HG03175 (cell line): ENCODE results near the gene SIGLEC11.
"Not testable (repeated sequence)": the region's sequence is repeated elsewhere in the genome, so short reads cannot be mapped to it uniquely, and the experiment has no call there.

Experiments used
- ATAC-seq: cut with Tn5 transposase; IDR thresholded peaks from one replicate; pipeline ENCODE4 v1.9.1; 2021; ENCODE audit warnings: mild to moderate bottlenecking, moderate library complexity; ENCODE audit not compliant: unreplicated experiment

The SIGLEC11 gene, protein sequence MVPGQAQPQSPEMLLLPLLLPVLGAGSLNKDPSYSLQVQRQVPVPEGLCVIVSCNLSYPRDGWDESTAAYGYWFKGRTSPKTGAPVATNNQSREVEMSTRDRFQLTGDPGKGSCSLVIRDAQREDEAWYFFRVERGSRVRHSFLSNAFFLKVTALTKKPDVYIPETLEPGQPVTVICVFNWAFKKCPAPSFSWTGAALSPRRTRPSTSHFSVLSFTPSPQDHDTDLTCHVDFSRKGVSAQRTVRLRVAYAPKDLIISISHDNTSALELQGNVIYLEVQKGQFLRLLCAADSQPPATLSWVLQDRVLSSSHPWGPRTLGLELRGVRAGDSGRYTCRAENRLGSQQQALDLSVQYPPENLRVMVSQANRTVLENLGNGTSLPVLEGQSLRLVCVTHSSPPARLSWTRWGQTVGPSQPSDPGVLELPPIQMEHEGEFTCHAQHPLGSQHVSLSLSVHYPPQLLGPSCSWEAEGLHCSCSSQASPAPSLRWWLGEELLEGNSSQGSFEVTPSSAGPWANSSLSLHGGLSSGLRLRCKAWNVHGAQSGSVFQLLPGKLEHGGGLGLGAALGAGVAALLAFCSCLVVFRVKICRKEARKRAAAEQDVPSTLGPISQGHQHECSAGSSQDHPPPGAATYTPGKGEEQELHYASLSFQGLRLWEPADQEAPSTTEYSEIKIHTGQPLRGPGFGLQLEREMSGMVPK

GRCh38 chr19:49960980-49961379 lies at the start of gene SIGLEC11:
SIGLEC11 (minus strand) TSS chr19:49961172; CDS start chr19:49961081, 91 bp downstream.
- not testable (repeated sequence) for ATAC-seq

DNA sequence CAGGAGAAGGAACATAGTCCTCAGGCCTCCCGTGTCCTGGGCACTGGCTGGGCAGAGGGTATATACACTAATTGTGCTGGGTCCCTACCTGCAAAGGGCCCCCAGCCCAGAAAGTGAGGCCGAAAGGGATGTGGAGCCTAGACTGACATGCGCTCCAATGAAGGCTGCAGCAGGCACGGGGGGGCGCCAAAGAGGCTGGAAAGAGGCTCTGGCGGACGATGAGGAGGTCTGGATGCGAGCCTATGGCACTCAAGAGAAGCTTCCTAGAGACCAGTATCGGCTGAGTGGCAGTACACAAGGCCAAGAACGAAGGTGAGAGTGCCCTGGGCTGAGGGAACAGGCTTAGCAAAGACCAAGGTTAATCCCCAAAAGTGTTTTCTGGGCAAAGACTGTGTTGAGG lies 47.6 kb upstream of the SIGLEC11 start:
- no peak for ATAC-seq

DNA sequence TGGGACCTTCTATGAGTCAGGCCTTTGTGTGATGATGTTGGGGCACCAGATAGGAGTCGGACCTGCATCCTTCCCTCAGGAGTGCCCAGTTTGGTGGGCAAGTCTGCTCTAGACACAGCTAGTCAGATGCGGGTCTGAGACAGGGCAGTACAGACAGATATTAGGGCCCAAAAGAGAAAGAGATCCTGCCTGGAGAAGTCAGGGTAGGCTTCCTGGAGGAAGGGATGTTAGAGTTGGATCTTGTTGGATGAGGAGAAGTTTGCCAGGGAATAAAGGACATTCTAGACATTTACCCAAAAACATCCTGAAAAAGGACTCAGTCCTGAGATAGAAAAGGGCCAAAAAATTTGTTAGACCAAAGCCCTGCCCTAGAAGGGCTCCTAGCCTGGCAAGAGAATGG lies 47.0 kb upstream of the SIGLEC11 start:
- no peak for ATAC-seq

DNA sequence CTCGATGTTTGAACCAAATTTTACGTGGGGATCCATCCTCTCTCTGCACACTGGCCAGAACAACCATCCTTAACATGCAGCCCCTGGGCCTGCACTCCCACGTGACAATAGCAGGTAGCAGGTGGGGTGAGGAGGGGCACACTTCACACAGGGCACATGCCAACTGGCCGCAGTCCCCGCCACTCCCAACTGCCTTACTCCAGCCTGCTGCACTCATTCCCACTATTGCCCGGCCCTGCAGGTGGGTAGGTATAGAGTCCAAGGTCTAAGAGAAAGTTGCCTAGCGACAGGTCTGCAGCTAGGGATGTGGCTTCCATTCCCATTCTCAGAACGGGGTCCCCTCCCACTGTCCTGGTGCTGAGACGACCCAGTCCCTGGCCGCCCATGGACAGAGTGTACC lies 46.2 kb upstream of the SIGLEC11 start:
- ATAC-seq, result no peak

GRCh38 chr19:50005428-50005827 lies 44.5 kb upstream of the SIGLEC11 start:
- ATAC-seq, result no peak

GRCh38 chr19:50003810-50004419 lies 42.9 kb upstream of the SIGLEC11 start:
- ATAC-seq, result no peak

DNA sequence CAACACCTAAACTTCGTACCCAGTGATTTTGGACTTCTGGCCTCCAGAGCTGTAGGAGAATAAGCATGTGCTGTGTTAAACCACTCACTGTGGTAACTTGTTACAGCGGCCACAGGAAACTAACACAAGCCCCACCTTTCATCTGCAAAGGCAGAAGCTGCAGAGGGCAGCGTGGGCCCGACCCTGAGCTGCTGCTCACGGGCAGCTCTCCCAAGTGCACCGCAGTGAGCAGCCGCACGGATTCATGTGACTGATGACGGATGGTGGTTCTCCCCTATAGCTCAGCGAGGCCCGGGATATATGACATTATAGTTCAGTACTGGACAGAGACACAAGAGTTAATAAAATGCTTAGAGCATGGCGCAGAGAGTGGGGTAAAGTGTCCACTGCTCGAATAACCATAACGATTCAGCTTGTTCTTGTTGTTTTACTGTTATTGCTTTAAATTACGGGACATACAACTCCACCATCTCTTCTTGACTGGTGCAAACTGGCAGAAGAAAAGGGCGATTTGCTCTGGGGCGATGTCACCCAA lies 42.3 kb upstream of the SIGLEC11 start:
- no peak for ATAC-seq

GRCh38 chr19:50002386-50002960 lies 41.5 kb upstream of the SIGLEC11 start:
- no peak for ATAC-seq

GRCh38 chr19:50001775-50002174 lies 40.8 kb upstream of the SIGLEC11 start:
- no peak for ATAC-seq

GRCh38 chr19:50000841-50001557 lies 40.0 kb upstream of the SIGLEC11 start:
- no peak for ATAC-seq

GRCh38 chr19:50000038-50000840 lies 39.3 kb upstream of the SIGLEC11 start:
- ATAC-seq, result no peak

- ATAC-seq, result no peak
Measured at GRCh38 chr19:49999371-50000010, 38.5 kb upstream of the SIGLEC11 start.

DNA sequence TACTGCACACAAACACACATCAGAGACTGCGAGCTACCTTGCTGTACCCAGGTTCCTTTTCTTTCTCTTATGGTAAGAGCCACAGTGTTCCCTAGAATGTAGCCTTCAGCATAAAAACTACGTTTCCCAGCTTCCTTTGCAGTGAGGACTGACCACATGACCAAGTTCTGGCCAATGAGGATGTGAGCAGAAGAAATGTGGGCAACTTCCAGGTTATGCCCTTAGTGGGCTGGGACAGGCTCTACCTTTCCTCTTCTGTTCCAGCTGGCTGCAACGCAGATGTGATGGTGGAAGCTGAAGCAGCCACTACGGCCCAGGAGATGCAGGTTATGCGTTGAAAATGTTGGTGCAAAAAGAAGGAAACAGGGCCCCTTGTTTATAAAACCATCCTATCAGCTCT lies 36.7 kb upstream of the SIGLEC11 start:
- no peak for ATAC-seq

GRCh38 chr19:49988433-49988832 lies 27.5 kb upstream of the SIGLEC11 start:
- no peak for ATAC-seq

GRCh38 chr19:49988007-49988406 lies 27.0 kb upstream of the SIGLEC11 start:
- no peak for ATAC-seq

DNA sequence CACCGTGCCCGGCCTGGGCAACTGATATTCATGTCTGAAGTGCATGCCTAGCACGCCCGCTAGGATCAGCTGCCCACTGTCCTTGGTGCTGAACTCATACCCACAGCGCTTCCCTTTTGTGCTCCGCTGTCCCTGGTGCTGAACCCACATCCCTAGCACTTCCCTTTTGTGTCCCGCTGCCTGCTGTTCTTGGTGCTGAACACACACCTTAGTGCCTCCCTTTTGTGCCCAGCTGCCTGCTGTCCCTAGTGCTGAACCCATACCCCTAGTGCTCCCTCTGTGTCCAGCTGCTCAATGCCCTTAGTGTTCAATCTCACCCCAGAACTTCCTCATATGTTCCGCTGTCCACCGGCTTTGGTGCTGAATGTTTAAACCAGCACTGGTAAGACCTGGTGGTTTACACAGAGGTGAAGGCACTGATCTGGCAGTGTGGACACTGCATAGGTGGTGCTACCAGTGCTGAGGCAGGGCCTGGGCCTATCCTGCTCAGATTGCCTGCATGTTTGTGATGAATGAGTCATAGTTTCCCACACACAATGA lies 26.3 kb upstream of the SIGLEC11 start:
- ATAC-seq, result no peak

DNA sequence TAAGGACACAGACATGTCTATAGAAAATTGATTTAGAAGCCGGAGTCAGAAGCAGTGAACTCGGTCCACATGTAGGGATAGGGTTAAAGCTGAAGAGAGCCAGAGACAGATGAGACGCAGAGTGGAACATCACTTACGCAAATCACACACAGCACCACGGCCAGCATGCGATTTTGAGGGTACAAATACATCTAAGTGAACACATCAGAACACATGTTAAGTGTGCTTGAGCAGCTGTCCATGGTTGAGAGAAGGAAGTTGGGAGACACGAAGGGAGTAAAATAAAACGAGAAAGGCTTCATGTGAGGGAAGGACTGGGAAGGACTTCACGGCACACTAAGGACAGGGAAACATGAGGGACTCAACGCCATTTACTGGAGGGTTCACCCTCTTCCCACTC lies 25.4 kb upstream of the SIGLEC11 start:
- no peak for ATAC-seq

GRCh38 chr19:49985871-49986270 lies 24.9 kb upstream of the SIGLEC11 start:
- ATAC-seq, result no peak

DNA sequence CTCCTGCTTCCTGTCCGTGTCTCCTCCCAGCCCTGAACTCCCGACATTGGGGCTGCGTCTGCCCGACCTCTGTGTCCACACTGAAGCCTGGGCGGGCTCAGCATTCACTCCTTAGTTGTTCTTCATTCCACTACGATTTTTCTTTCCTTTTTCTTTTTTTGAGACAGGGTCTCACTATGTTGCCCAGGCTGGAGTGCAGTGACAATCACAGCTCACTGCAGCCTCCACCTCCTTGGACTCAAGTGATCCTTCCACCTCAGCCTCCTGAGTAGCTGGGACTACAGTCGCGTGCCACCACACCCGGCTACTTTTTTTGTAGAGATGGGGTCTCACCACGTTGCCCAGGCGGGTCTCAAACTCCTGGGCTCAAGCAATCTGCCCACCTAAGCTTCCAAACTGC lies 23.5 kb upstream of the SIGLEC11 start:
- no peak for ATAC-seq
